SU-DHL-6 (cell line): ENCODE results near the gene GTF2I.
"Not testable (repeated sequence)": the region's sequence is repeated elsewhere in the genome, so short reads cannot be mapped to it uniquely, and the experiment has no call there.

Experiments used
- CTCF ChIP-seq: fragments of 200-600 bp; sonication (generic); IDR thresholded peaks from one replicate; pipeline ENCODE4 v1.5.1; 2017; ENCODE audit warnings: antibody characterized with exemption, mild to moderate bottlenecking, low read length, moderate library complexity; ENCODE audit not compliant: insufficient read depth, poor library complexity, severe bottlenecking
- EZH2phosphoT487 ChIP-seq: fragments of 200-600 bp; sonication (generic), shearing (Covaris generic); conservative IDR thresholded peaks from 2 replicates; pipeline ENCODE4 v1.6.1; 2018; ENCODE audit warnings: mild to moderate bottlenecking, antibody characterized with exemption, low read length, moderate library complexity, mixed read lengths

- TF ChIP-seq CTCF, EZH2phosphoT487: not testable (repeated sequence)
These were observed 2.7 kb downstream of the GTF2I start for GRCh38 chr7:74660202-74660601.
